Spleen (tissue), 11 donors: ENCODE data around the gene OPN5. TPM values are rescaled to one million over a fixed set of nuclear protein-coding genes. Genes with fewer than 3 reads are reported as not detected.

Source experiments
- DNase-seq: peaks from one replicate; pipeline ENCODE4 v3.0.0-alpha.2; 2020
- H3K27ac ChIP-seq, 8 donors: fragments of 200-600 bp; sonication (generic) in 7 of 8; 1 replicate in 4 of 8; 2 replicates in 4 of 8; pipeline versions ENCODE4 v1.5.0 to v1.8.0; 2016 to 2021; ENCODE audit warnings: inconsistent platforms in 4 of 8, mild to moderate bottlenecking in 4 of 8, moderate library complexity in 1 of 8
- H3K27me3 ChIP-seq, 7 donors: fragments of 200-600 bp; sonication (generic) in 6 of 7; replicated peaks in 1 of 7; 1 replicate in 4 of 7; 2 replicates in 3 of 7; pipeline versions ENCODE4 v1.5.0 to v1.8.0; 2016 to 2021; ENCODE audit warnings: inconsistent platforms in 3 of 7, mild to moderate bottlenecking in 1 of 7
- H3K36me3 ChIP-seq, 6 donors: fragments of 200-600 bp; sonication (generic) in 5 of 6; 1 replicate in 4 of 6; 2 replicates in 2 of 6; pipeline versions ENCODE4 v1.5.0 to v1.8.0; 2016 to 2021; ENCODE audit warnings: inconsistent platforms in 2 of 6
- H3K4me1 ChIP-seq, 6 donors: fragments of 200-600 bp; sonication (generic) in 5 of 6; 1 replicate in 3 of 6; 2 replicates in 3 of 6; pipeline versions ENCODE4 v1.5.0 to v1.8.0; 2016 to 2021; ENCODE audit warnings: inconsistent platforms in 3 of 6
- H3K4me3 ChIP-seq, 8 donors: fragments of 200-600 bp; sonication (generic) in 7 of 8; 1 replicate in 4 of 8; 2 replicates in 4 of 8; pipeline versions ENCODE4 v1.5.0 to v1.8.0; 2016 to 2021; ENCODE audit warnings: inconsistent platforms in 4 of 8, mild to moderate bottlenecking in 4 of 8, moderate library complexity in 2 of 8
- H3K9me3 ChIP-seq, 8 donors: fragments of 200-600 bp; sonication (generic) in 7 of 8; 1 replicate in 4 of 8; 2 replicates in 4 of 8; pipeline versions ENCODE4 v1.5.0 to v1.8.0; 2016 to 2021; ENCODE audit warnings: inconsistent platforms in 4 of 8
- CTCF ChIP-seq, 11 experiments: fragments of 200-600 bp in 7 of 11; fragments of 450-650 bp in 4 of 11; sonication (generic) in 4 of 11; IDR thresholded peaks in 8 of 11; conservative IDR thresholded peaks in 3 of 11; 1 replicate in 7 of 11; 2 replicates in 4 of 11; pipeline versions ENCODE4 v1.4.0 to v1.8.0; 2016 to 2021; ENCODE audit warnings: antibody characterized with exemption in 11 of 11, inconsistent platforms in 4 of 11, mild to moderate bottlenecking in 1 of 11
- POLR2A ChIP-seq, 3 donors: fragments of 450-650 bp; IDR thresholded peaks; one replicate each; pipeline ENCODE4 v1.5.1; 2017; ENCODE audit warnings: antibody characterized with exemption in 3 of 3, mild to moderate bottlenecking in 1 of 3
- POLR2AphosphoS5 ChIP-seq, 3 donors: sonication (generic); formaldehyde crosslinking; IDR thresholded peaks; one replicate each; pipeline ENCODE4 v1.5.1; 2017; ENCODE audit warnings: antibody characterized with exemption in 3 of 3
- WGBS, 5 donors: extraction: QIAGEN DNeasy Blood & Tissue Kit in 3 of 5; methylation state at CpG; one replicate each; pipeline versions ENCODE4 v1.1.5 to v1.1.7; 2013 to 2018; 5-methylcytosine and 5-hydroxymethylcytosine counted together
- intact Hi-C: fragments of 100-400 bp; cut with DNase I; formaldehyde crosslinking; loops from one replicate; pipeline ENCODE4 v1.15.0; 2023; ENCODE audit warnings: low total_unique reads
- polyA plus RNA-seq, 3 donors: library from polyadenylated mRNA; stranded (reverse); fragments of 200-250 nt; gene quantifications; one replicate each; pipeline ENCODE4 v1.2.1, GENCODE V29; 2013
- total RNA-seq, 7 donors: library from RNA; depleted of rRNA in 3 of 7; stranded (reverse); fragments of >200 nt in 3 of 7; fragmentation: NEBNext Ultra II Directional in 4 of 7; extraction: Animal tissue kit (Norgen Biotek cat#: 25700) in 4 of 7; gene quantifications; one replicate each; pipeline versions ENCODE4 v1.1.0 to v1.2.1, GENCODE V29; 2016 to 2021
- donor health status: healthy with polysubstance abuse.
- donor health status: DM: no; HTN: no; CAD: no; lungs with moderate emphysema.
- donor health status: DM: no; HTN: no; CAD: no.
- donor health status: Bipolar disorder and iron deficiency.
- donor health status: healthy.
- donor health status: DM: no; HTN: no; CAD: no.
- donor health status: DM: yes; HTN: yes; CAD: no.

The OPN5 gene
- total and polyA plus RNA-seq, 10 donors = not detected

GRCh38 chr6:47822856-47823554 lies 41.2 kb downstream of the OPN5 start:
- no peak for DNase-seq
- intact Hi-C loops = no loop called here
- H3K9me3 ChIP-seq = no peaks in the 10 kb centered on the region
- H3K4me1 ChIP-seq = no peaks in the 10 kb centered on the region
- WGBS, 5 donors = 76 to 89% (median 83%) methylated on average over 6 of the region's 6 CpGs
- TF ChIP-seq CTCF (IDR thresholded peaks at IDR 0.05 in 8 of 11, conservative IDR thresholded peaks at IDR 0.05 in 3 of 11) = no peak
- TF ChIP-seq POLR2AphosphoS5 (IDR thresholded peaks at IDR 0.05) = no peak
- TF ChIP-seq POLR2A (IDR thresholded peaks at IDR 0.05) = no peak
- no peak overlapping the region for H3K27ac ChIP-seq
- H3K4me3 ChIP-seq = no peak overlapping the region
- H3K27me3 ChIP-seq = peaks cover 0 to 7% (median 0%) of the 10 kb centered on the region in 7 donors
- no peaks in the 10 kb centered on the region for H3K36me3 ChIP-seq

GRCh38 chr6:47832386-47833100 lies 50.7 kb downstream of the OPN5 start:
- intact Hi-C loops = no loop called here
- TF ChIP-seq POLR2A (IDR thresholded peaks at IDR 0.05) = no peak
- TF ChIP-seq POLR2AphosphoS5 (IDR thresholded peaks at IDR 0.05) = no peak
- Histone ChIP-seq H3K4me1 (no peaks in the 10 kb centered on the region), H3K4me3 (no peak overlapping the region), H3K27ac (no peak overlapping the region), H3K27me3 (no peaks in the 10 kb centered on the region), H3K36me3 (no peaks in the 10 kb centered on the region), H3K9me3 (no peaks in the 10 kb centered on the region)
- DNase-seq = no peak
- 37 to 60% (median 52%) methylated on average over 2 of the region's 2 CpGs for WGBS, 5 donors

GRCh38 chr6:47834196-47834595 lies 52.4 kb downstream of the OPN5 start:
- no peaks in the 10 kb centered on the region for H3K36me3 ChIP-seq
- no peak for DNase-seq
- H3K9me3 ChIP-seq = no peaks in the 10 kb centered on the region
- peaks cover 0 to 7% (median 0%) of the 10 kb centered on the region in 7 donors for H3K27me3 ChIP-seq
- intact Hi-C loops = no loop called here
- no peaks in the 10 kb centered on the region for H3K4me1 ChIP-seq
- TF ChIP-seq POLR2AphosphoS5 (IDR thresholded peaks at IDR 0.05) (no peak), CTCF (IDR thresholded peaks at IDR 0.05 in 8 of 11, conservative IDR thresholded peaks at IDR 0.05 in 3 of 11) (no peak), POLR2A (IDR thresholded peaks at IDR 0.05) (no peak)
- no peak overlapping the region for H3K4me3 ChIP-seq
- no peak overlapping the region for H3K27ac ChIP-seq

- intact Hi-C loops = no loop called here
- no peak for TF ChIP-seq POLR2AphosphoS5 (IDR thresholded peaks at IDR 0.05)
- TF ChIP-seq CTCF (IDR thresholded peaks at IDR 0.05 in 8 of 11, conservative IDR thresholded peaks at IDR 0.05 in 3 of 11) = no peak
- TF ChIP-seq POLR2A (IDR thresholded peaks at IDR 0.05) = no peak
- Histone ChIP-seq H3K36me3 (no peaks in the 10 kb centered on the region), H3K4me3 (no peak overlapping the region), H3K4me1 (no peaks in the 10 kb centered on the region), H3K27ac (no peak overlapping the region), H3K27me3 (peaks cover 0 to 12% (median 0%) of the 10 kb centered on the region in 7 donors), H3K9me3 (no peaks in the 10 kb centered on the region)
- DNase-seq = no peak
Observed at GRCh38 chr6:47836046-47836445, 54.2 kb downstream of the OPN5 start.
